Measurements from ENCODE around the gene MMS22L. TPM values are rescaled to one million over a fixed set of nuclear protein-coding genes. Genes with fewer than 3 reads are reported as not detected.

Gene MMS22L
- total RNA-seq, 1 experiment from 2014 or later, result 52.8 TPM

DNA sequence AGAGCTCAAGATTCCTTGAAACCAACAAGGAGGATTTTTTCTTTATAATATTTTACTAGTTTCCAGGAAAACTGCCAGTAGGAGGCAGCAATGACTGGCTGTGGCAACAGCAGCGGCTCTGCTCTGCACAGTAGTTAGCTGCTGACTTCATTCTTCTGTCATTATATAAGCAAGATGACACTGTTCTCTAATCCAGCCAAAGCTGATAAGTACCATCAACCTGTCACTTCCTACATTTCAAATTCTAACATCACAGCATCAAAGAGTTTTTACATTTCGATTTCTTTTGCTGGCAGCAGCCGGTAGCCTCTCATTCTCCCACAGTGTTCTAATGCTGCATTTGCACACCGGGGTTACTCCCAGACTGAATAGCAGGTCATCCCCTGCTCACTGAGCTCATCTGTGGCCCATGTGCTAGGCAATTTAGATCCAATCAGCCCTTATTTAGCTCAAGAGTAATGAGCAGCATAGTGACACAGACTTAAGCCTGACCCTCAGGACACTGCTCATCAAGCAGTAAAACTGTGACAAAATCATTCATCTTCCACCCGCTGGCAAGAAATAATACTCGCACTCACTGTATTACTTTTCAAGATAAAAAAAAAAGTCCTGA, 67.8 kb downstream of the MMS22L start:
- WGBS (ENCODE audit: extremely low coverage, insufficient read length, low lambda C conversion rate), result no CpG with 5 or more reads among the region's 6 CpGs
- H3K18ac ChIP-seq (ENCODE audit: insufficient read length, low read depth, low read length), result no peak overlapping the region
- H2BK20ac ChIP-seq (ENCODE audit: low read depth, low read length, poor library complexity, severe bottlenecking), result no peak overlapping the region
- H3K4me3 Mint-ChIP-seq, result no peak overlapping the region
- H2BK15ac ChIP-seq (ENCODE audit: low read depth, low read length), result no peak overlapping the region
- no peak overlapping the region for H3K23ac ChIP-seq (ENCODE audit: insufficient read length, low read depth, low read length)
- H3K27me3 Mint-ChIP-seq (ENCODE audit: low read depth), result no peaks in the 10 kb centered on the region
- no peak overlapping the region for H2AFZ ChIP-seq (ENCODE audit: low read length)
- no peak overlapping the region for H3K14ac ChIP-seq (ENCODE audit: insufficient read depth, low read length)
- H4K5ac ChIP-seq (ENCODE audit: insufficient read length, low read depth, low read length), result no peak overlapping the region
- DNase-seq, result peak; percentile 37
- H2BK120ac ChIP-seq (ENCODE audit: low read depth, low read length, poor library complexity, severe bottlenecking), result no peak overlapping the region
- no peaks in the 10 kb centered on the region for H3K79me1 ChIP-seq (ENCODE audit: insufficient read depth, low read depth, low read length, poor library complexity, severe bottlenecking)
- no peaks in the 10 kb centered on the region for H3K27me3 ChIP-seq (ENCODE audit: insufficient read depth, low read length)
- H3K9ac ChIP-seq (ENCODE audit: extremely low read depth, insufficient read length, low read length), result no peak overlapping the region
- no peak overlapping the region for H2BK5ac ChIP-seq (ENCODE audit: insufficient read length, low read length)
- H2BK12ac ChIP-seq (ENCODE audit: insufficient read length, low read depth, low read length), result no peak overlapping the region
- no peak overlapping the region for H3T11ph ChIP-seq (ENCODE audit: low read length)
- no peak overlapping the region for H2AK5ac ChIP-seq (ENCODE audit: insufficient read length, low read length)
- H3K56ac ChIP-seq (ENCODE audit: insufficient read length, low read depth, low read length), result no peak overlapping the region
- H3K27ac Mint-ChIP-seq, result peak overlapping the region in 1 of 3 experiments; percentile 91; a peak in 2 of 7 replicates
- peaks cover 0 to 6% (median 0%) of the 10 kb centered on the region in 3 experiments; a peak in 4 of 7 replicates for H3K36me3 Mint-ChIP-seq (ENCODE audit: insufficient read depth in 1 of 3, low read depth in 3 of 3)
- H3K79me2 ChIP-seq (ENCODE audit: insufficient read depth, low read length), result no peaks in the 10 kb centered on the region
- no peaks in the 10 kb centered on the region for H3K4me1 ChIP-seq (ENCODE audit: insufficient read depth, low read length)
- TF ChIP-seq, protein P1, sequence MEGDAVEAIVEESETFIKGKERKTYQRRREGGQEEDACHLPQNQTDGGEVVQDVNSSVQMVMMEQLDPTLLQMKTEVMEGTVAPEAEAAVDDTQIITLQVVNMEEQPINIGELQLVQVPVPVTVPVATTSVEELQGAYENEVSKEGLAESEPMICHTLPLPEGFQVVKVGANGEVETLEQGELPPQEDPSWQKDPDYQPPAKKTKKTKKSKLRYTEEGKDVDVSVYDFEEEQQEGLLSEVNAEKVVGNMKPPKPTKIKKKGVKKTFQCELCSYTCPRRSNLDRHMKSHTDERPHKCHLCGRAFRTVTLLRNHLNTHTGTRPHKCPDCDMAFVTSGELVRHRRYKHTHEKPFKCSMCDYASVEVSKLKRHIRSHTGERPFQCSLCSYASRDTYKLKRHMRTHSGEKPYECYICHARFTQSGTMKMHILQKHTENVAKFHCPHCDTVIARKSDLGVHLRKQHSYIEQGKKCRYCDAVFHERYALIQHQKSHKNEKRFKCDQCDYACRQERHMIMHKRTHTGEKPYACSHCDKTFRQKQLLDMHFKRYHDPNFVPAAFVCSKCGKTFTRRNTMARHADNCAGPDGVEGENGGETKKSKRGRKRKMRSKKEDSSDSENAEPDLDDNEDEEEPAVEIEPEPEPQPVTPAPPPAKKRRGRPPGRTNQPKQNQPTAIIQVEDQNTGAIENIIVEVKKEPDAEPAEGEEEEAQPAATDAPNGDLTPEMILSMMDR (conservative IDR thresholded peaks at IDR 0.05), result peak; percentile 76
- H3K4me2 ChIP-seq (ENCODE audit: insufficient read depth, insufficient read length, low read length), result no peak overlapping the region
- H4K8ac ChIP-seq (replicated peaks; ENCODE audit: insufficient read length, low read depth, low read length), result no peak overlapping the region
- no peaks in the 10 kb centered on the region for H4K20me1 ChIP-seq (ENCODE audit: control insufficient read depth, insufficient read depth, insufficient read length)
- no peaks in the 10 kb centered on the region for H3K23me2 ChIP-seq (ENCODE audit: insufficient read length, low read depth, low read length, poor library complexity, severe bottlenecking)
- H3K4ac ChIP-seq (ENCODE audit: low read depth, low read length), result no peak overlapping the region
- H3K4me1 Mint-ChIP-seq, result peaks cover 4 to 5% of the 10 kb centered on the region in 2 experiments; a peak in 3 of 4 replicates
- H3K9me3 Mint-ChIP-seq, result no peaks in the 10 kb centered on the region
- H3K9me3 ChIP-seq (ENCODE audit: control insufficient read depth, low read depth, low read length), result no peaks in the 10 kb centered on the region
- no peak overlapping the region for H3K27ac ChIP-seq (ENCODE audit: insufficient read length, low read depth, low read length)
- no peak overlapping the region for H4K91ac ChIP-seq (ENCODE audit: insufficient read length, low read depth, low read length)

Measured in H9 (cell line).